Natural killer cell treated with Interleukin-12 subunit alpha and Interleukin-12 subunit beta and Interleukin-15 and Interleukin-18, amount 100 ng/mL, for 72 hours (primary cell): ENCODE results near the gene WFDC1. TPM values are rescaled to one million over a fixed set of nuclear protein-coding genes. Genes with fewer than 3 reads are reported as not detected.

Experiments
- ATAC-seq, 2 donors: fragments of 150-1000 bp; cut with Tn5 transposase in 1 of 2; sonication (Bioruptor Pico), chemical (Tn5 transposase) in 1 of 2; 2 replicates each; pipeline ENCODE4 v1.10.0; 2021
- DNase-seq: peaks from one replicate; pipeline ENCODE4 v3.0.0; 2022; ENCODE audit warnings: low spot score
- H3K27ac Mint-ChIP-seq, 2 donors: 1 replicate in 1 of 2; 2 replicates in 1 of 2; pipeline ENCODE4 v1.8.0; 2022; ENCODE audit warnings: mixed read lengths in 2 of 2, mild to moderate bottlenecking in 1 of 2, moderate library complexity in 1 of 2
- H3K27me3 Mint-ChIP-seq, 2 donors: 1 replicate in 1 of 2; 2 replicates in 1 of 2; pipeline ENCODE4 v1.8.0; 2022; ENCODE audit warnings: mixed read lengths in 2 of 2
- H3K36me3 Mint-ChIP-seq: one replicate; pipeline ENCODE4 v1.8.0; 2022; ENCODE audit warnings: mixed read lengths
- H3K4me1 Mint-ChIP-seq, 2 donors: 1 replicate in 1 of 2; 2 replicates in 1 of 2; pipeline ENCODE4 v1.8.0; 2022; ENCODE audit warnings: low read depth in 2 of 2, mixed read lengths in 2 of 2, mild to moderate bottlenecking in 1 of 2
- H3K4me3 Mint-ChIP-seq: one replicate; pipeline ENCODE4 v1.8.0; 2022; ENCODE audit warnings: mixed read lengths
- H3K9me3 Mint-ChIP-seq: 2 replicates; pipeline ENCODE4 v1.8.0; 2022; ENCODE audit warnings: mixed read lengths
- total RNA-seq, 2 donors: library from RNA; stranded (reverse); gene quantifications; one replicate each; pipeline ENCODE4 v1.2.3, GENCODE V29; 2022

The WFDC1 gene, protein sequence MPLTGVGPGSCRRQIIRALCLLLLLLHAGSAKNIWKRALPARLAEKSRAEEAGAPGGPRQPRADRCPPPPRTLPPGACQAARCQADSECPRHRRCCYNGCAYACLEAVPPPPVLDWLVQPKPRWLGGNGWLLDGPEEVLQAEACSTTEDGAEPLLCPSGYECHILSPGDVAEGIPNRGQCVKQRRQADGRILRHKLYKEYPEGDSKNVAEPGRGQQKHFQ
- total RNA-seq = not detected

DNA sequence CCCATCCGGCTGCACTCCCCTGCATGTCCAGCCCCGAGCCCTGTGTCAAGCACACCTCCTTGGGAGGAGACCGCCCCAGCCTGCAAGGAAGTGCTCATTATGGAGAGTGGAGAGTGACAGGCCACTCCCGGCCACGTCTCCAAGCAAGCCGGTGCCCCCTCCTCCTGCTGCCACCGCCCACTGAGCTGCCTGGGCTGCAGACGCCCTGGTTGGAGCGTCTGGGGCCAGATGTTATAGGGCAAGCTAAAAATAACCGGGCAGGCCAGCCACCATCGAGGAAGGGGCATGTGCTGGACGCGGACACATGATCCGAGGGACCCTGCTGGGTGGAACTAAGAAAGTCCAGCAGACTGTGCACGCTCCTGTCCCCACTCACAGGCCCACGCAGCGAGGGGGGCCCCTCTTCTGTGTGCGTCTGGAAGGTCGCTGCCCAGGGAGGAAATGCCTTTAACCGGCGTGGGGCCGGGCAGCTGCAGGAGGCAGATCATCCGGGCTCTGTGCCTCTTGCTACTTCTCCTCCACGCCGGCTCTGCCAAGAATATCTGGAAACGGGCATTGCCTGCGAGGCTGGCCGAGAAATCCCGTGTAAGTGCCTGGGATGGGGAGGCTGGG is at the start of gene WFDC1:
WFDC1 (plus strand) TSS at position 348 of the 612 bp plus-strand sequence; CDS start at position 442, 94 bp downstream.
- Mint-ChIP-seq H3K27ac (no peak within 1 kb of the TSS), H3K27me3 (peaks cover 26 to 33% of the 10 kb centered on the region in 2 donors), H3K9me3 (no peaks in the 10 kb centered on the region), H3K36me3 (no peaks in the 10 kb centered on the region), H3K4me1 (no peaks in the 10 kb centered on the region), H3K4me3 (no peak within 1 kb of the TSS)
- DNase-seq = no peak
- peak in 1 of 2 donors; percentile 26 for ATAC-seq

DNA sequence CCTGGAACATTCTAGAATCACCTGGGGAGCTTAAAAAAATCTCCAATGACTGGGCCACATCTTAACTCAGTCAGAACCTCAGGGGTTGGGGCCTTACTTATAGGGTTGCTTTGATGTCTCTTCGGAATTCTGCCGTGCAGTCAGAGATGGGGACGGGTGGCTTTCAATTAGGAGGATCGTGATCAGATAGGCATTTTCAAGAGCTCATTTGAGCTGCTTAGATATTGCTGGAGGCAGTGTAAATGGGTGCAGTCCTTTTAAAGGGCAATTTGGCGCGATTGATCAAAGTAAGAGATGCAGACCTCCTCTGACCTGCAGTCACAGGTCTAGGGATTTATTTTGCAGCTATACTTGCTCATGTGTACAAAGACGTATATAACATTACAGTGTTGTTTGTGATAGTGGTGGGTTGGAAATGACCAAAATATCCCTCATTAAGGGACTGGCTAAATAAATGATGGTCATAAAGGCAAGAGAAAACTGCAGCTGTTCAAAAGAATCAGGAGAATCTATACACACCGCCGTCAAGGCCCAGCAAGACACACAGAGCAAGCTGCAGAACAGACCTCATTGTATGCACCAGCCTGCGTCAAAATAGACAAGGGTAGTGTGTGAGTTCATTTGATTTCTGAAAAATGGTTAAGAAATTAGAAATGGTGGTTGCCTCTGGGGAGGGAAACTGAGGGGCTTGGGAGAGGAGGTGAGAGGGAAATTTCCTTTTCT is 48.6 kb upstream of the WFDC1 start:
- no peak for DNase-seq
- no peak overlapping the region for H3K4me3 Mint-ChIP-seq
- peaks cover 24 to 36% of the 10 kb centered on the region in 2 donors for H3K27me3 Mint-ChIP-seq
- no peaks in the 10 kb centered on the region for H3K9me3 Mint-ChIP-seq
- H3K27ac Mint-ChIP-seq = no peak overlapping the region
- H3K36me3 Mint-ChIP-seq = no peaks in the 10 kb centered on the region
- no peaks in the 10 kb centered on the region for H3K4me1 Mint-ChIP-seq
- no peak for ATAC-seq

DNA sequence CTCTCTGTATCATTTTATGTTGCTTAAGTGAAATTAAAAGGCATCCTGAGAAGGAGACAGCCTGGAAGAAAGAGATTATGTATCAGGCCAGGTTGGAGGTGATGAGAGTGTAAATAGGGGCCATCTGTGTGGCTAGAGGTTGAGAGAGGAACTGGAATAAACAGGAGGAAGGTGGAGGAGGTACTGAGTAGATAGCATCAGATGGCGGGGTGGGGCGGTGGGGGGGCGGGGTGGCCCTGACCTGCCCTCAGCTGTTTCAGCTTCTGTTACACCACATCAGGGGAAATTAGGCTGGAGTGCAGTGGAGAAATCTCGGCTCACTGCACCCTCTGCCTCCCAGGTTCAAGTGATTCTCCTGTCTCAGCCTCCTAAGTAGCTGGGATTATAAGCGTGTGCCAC is 48.0 kb upstream of the WFDC1 start:
- Mint-ChIP-seq H3K27ac (no peak overlapping the region), H3K9me3 (no peaks in the 10 kb centered on the region), H3K36me3 (no peaks in the 10 kb centered on the region), H3K27me3 (peaks cover 29 to 41% of the 10 kb centered on the region in 2 donors), H3K4me3 (no peak overlapping the region), H3K4me1 (no peaks in the 10 kb centered on the region)
- DNase-seq (no peak), ATAC-seq (no peak)

DNA sequence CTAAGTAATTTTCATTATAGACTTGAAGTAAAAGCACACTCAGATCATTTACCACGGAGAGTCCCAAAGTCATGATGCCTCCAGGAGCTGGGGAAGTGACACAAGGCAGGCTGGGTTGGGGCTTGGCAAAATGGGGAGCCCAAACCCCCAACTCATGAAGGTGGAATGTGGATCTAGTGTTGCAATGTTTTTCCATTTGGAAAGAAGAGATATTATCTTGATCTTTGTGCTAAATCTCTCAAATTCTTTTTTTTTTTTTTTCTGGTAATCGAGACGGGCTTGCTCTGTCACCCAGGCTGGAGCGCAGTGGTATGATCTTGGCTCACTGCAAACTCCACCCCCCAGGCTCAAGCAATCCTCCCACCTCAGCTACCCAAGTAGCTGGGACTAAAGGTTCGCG is 47.3 kb upstream of the WFDC1 start:
- Mint-ChIP-seq H3K9me3 (no peaks in the 10 kb centered on the region), H3K27me3 (peaks cover 32 to 48% of the 10 kb centered on the region in 2 donors), H3K36me3 (no peaks in the 10 kb centered on the region), H3K27ac (no peak overlapping the region), H3K4me3 (no peak overlapping the region), H3K4me1 (no peaks in the 10 kb centered on the region)
- ATAC-seq (no peak), DNase-seq (no peak)

DNA sequence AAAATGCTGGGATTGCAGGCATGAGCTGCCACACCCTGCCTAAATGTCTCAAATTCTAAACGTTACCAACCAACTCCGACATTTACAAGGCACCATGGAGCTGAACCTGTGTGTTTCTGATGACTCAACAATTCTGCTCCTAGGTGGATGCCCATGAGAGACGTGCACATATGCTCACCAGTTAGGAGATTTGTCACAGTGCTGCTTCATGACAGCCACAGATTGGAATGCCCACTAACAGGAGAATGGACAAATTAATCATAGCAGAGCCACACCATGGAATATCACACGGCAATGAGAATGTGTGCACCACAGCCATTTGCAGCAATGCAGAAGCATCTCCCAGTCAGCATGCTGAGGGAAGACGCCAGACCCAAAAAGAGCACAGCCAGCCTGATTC is 46.8 kb upstream of the WFDC1 start:
- DNase-seq (no peak), ATAC-seq (no peak)
- Mint-ChIP-seq H3K27me3 (peaks cover 32 to 53% of the 10 kb centered on the region in 2 donors), H3K36me3 (no peaks in the 10 kb centered on the region), H3K9me3 (no peaks in the 10 kb centered on the region), H3K27ac (no peak overlapping the region), H3K4me1 (no peaks in the 10 kb centered on the region), H3K4me3 (no peak overlapping the region)

DNA sequence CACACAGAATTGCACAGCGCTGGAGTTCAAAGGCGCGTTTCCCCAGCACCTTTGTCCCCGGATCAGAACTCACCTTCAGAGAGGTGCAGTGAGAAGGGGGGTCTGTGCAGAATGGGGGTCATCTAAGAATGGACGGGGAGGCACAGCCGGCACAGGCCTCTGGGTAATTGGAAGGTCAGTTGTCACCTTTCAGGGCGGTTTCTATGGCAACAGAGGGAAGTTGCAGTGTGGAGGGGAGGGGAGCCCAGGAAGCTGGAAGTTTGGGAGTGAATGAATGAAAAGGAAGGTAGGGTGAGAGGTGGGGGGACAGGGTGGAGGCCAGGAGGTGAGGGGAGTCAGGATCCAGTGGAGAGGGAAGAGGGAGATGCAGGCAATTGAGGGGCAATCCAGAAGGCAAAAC is 42.5 kb upstream of the WFDC1 start:
- Mint-ChIP-seq H3K9me3 (no peaks in the 10 kb centered on the region), H3K4me1 (no peaks in the 10 kb centered on the region), H3K27me3 (peaks cover 24 to 40% of the 10 kb centered on the region in 2 donors), H3K4me3 (no peak overlapping the region), H3K36me3 (no peaks in the 10 kb centered on the region), H3K27ac (no peak overlapping the region)
- DNase-seq (no peak), ATAC-seq (no peak)

DNA sequence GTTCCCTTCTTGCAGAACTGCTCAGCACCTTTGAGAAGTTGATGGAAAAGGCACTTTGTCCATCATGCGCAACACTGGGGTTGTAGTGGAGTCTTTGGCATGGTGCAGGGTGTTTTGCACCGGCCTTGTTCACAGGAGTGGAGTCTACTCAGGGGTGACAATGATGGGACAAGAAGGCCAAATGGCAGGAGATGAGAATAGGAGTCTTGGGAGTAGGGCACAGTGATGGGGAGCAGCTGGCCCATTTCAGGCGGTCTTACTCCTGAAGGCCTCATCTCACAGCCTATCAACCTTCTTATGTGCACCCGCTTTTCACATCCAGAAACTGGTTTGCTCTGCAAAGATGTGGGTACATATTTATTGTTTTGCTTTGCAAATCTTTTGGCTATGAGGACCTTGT is 41.5 kb upstream of the WFDC1 start:
- ATAC-seq = no peak

DNA sequence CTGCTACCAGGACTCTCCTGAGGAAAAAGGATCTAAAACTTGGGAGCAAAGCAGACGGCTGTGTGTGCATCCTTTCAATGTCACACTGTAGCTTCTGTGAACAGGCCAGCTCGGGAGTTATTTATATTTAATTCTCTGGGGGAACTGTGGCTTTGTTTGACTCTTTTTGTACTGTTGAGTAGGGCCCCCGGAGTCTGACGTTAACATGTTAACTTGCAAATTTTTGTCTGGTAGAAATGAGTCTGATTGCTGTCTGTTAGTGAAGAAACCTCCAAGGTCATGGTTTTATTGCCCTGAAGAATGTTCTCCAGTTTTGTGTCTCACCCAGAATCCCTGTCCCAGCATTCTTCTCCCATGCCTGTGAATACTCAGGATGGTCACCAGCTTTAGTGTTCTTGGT is 40.6 kb upstream of the WFDC1 start:
- H3K27me3 Mint-ChIP-seq = peaks cover 26 to 41% of the 10 kb centered on the region in 2 donors
- no peak for ATAC-seq
- no peak overlapping the region for H3K4me3 Mint-ChIP-seq

More for the DNA sequence above, 41.5 kb upstream of the WFDC1 start:
- Mint-ChIP-seq H3K9me3 (no peaks in the 10 kb centered on the region), H3K4me1 (no peaks in the 10 kb centered on the region), H3K4me3 (no peak overlapping the region), H3K36me3 (no peaks in the 10 kb centered on the region), H3K27ac (no peak overlapping the region), H3K27me3 (peaks cover 26 to 40% of the 10 kb centered on the region in 2 donors)
- DNase-seq = no peak

DNA sequence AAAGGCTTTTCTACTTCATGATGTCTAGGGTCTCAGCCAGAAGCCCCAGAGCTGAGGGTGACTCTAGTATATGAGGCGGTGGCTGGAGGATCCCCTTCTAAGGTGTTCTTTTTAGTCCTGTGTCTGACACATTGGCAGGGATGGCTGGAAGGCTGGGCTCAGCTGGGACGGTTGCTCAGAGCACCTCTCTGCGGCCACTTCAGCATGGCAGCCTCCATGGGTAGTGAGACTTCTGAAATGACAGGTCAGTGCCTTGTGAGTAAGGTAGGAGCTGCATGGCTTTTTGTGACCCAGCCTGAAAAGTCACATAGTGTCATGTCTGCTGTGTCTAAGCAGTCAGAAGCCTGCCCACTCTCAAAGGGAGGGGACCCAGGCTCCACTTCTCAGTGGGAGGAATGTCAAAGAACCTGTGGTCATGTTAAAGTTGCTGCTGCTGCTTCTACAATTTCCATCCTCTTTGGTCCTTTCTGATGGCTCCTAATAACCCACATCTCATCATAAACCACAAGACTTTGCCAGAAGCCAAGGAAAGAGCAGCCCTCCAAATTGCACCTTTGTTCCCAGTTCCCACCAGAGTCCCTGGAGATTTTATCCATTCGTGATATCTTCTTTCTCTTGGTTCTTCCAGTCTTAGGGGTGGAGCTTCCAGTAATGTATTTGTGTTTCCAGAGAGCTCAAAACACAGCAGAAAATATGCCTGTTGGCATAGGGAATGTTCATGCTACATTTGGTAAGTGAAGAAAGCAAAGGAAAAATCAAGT is 39.4 kb upstream of the WFDC1 start:
- Mint-ChIP-seq H3K27ac (no peak overlapping the region), H3K4me1 (no peaks in the 10 kb centered on the region), H3K27me3 (peaks cover 21 to 45% of the 10 kb centered on the region in 2 donors), H3K36me3 (no peaks in the 10 kb centered on the region), H3K4me3 (no peak overlapping the region), H3K9me3 (no peaks in the 10 kb centered on the region)
- DNase-seq = no peak
- no peak for ATAC-seq

More for the DNA sequence above, 40.6 kb upstream of the WFDC1 start:
- Mint-ChIP-seq H3K36me3 (no peaks in the 10 kb centered on the region), H3K9me3 (no peaks in the 10 kb centered on the region), H3K27ac (no peak overlapping the region), H3K4me1 (no peaks in the 10 kb centered on the region)
- no peak for DNase-seq

DNA sequence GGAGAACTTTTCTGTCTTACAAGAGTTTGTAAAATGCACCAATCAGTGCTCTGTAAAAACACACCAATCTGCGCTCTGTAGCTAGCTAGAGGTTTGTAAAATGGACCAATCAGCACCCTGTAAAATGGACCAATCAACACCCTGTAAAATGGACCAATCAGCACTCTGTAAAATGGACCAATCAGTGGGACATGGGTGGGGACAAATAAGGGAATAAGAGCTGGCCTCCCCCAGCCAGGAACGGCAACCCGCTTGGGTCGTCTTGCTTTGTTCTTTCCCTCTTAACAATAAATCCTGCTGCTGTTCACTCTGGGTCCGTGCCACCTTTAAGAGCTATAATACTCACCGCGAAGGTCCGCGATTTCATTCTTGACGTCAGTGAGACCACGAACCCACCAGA is 36.4 kb upstream of the WFDC1 start:
- Mint-ChIP-seq H3K36me3 (no peaks in the 10 kb centered on the region), H3K27ac (no peak overlapping the region), H3K9me3 (no peaks in the 10 kb centered on the region), H3K4me1 (no peaks in the 10 kb centered on the region), H3K4me3 (no peak overlapping the region), H3K27me3 (peaks cover 11 to 20% of the 10 kb centered on the region in 2 donors)
- ATAC-seq = no peak
- no peak for DNase-seq

DNA sequence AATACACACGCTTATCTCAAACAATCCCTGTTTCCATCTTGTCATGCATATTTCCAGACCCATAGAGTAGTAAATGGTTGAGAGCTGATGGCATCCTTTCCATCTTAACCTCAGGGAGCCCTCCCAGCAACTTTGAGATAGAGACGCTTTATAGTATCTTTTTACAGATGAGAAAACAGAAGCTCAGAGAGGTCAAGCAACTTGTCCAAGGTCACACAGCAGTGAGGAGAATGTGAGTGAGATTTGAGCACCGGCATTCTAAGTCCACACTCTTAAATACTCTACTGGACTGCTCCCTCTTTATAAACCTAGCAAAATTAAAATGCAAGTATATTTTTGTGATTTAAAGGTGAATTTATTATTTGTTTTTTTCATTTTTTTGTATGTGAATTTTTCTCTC is 35.0 kb upstream of the WFDC1 start:
- Mint-ChIP-seq H3K4me1 (no peaks in the 10 kb centered on the region), H3K9me3 (no peaks in the 10 kb centered on the region), H3K27me3 (peaks cover 11 to 20% of the 10 kb centered on the region in 2 donors), H3K27ac (no peak overlapping the region), H3K36me3 (no peaks in the 10 kb centered on the region), H3K4me3 (no peak overlapping the region)
- ATAC-seq (no peak), DNase-seq (no peak)

DNA sequence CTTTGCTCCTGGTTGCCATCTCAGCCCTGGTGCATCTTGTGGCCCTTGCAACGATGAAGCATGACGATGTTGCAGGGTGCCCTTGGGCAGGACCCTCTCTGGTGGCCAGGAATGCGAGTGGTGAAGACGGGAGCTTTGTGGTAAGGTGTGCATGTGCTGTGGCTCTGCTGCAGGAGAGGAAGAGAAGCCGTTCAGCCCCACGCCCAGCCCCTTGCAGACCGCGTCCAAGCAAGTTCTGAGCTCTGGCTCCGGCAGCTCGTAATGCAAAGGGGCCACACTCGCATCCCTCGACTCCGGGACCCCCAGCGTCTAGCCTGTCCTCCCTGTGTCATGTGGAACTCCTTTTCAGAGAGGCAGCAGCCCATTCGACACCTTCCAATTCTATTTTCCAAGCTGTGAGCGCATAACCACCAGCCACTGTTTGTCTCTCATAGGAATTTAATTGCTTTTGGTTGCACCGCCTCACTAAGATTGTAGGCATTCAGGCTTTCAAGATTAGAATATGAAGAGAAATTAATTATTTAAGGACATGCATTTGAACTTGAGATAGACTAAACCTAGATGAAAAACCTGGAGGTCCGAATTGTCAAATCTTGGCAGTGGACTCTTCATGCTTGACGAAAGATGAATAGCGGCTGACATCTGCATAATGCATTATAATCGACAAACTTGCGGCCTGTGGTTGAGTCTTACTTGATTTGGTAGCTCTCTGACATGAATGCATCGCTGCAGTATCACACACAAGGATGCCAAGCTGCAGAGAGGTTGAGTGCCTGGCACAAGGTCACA is 33.7 kb upstream of the WFDC1 start:
- ATAC-seq (no peak), DNase-seq (no peak)
- Mint-ChIP-seq H3K4me3 (no peak overlapping the region), H3K9me3 (no peaks in the 10 kb centered on the region), H3K36me3 (no peaks in the 10 kb centered on the region), H3K27ac (no peak overlapping the region), H3K4me1 (no peaks in the 10 kb centered on the region), H3K27me3 (peaks cover 14 to 16% of the 10 kb centered on the region in 2 donors)

DNA sequence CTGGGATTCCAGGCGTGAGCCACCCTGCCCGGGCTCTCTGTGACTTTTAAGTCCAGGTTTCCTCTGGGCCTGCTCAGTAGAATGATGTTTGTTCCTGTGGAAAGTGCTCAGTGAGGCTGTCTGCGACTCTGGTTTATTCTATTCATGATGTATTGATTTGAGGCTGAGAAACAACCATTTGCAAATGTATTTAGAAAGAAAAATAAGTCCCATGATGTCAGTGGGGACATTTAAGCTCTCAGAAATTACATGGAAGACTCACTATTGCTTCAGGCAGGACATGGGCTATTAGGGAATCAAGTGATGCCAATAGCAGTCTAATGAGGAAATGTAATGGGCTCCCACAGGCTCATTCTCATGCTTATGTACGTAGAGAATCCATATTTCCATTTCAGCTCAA is 32.6 kb upstream of the WFDC1 start:
- Mint-ChIP-seq H3K9me3 (no peaks in the 10 kb centered on the region), H3K4me1 (no peaks in the 10 kb centered on the region), H3K27ac (no peak overlapping the region), H3K4me3 (no peak overlapping the region), H3K36me3 (no peaks in the 10 kb centered on the region), H3K27me3 (peaks cover 7 to 12% of the 10 kb centered on the region in 2 donors)
- ATAC-seq (no peak), DNase-seq (no peak)
